Tibial nerve (tissue), 3 donors: ENCODE data around the gene PHACTR1.

Experiments
- POLR2A ChIP-seq, 2 donors: fragments of 450-650 bp; IDR thresholded peaks; one replicate each; pipeline ENCODE4 v1.6.1; 2017; ENCODE audit warnings: antibody characterized with exemption in 2 of 2, mild to moderate bottlenecking in 2 of 2, moderate library complexity in 2 of 2
- TF ChIP-seq, protein P1 (sequence below), 5 experiments: fragments of 200-600 bp in 3 of 5; fragments of 450-650 bp in 2 of 5; sonication (generic) in 3 of 5; IDR thresholded peaks; one replicate each; pipeline ENCODE4 v1.5.1; 2016 to 2019; ENCODE audit warnings: antibody characterized with exemption in 5 of 5, mild to moderate bottlenecking in 3 of 5, moderate library complexity in 2 of 5

DNA sequence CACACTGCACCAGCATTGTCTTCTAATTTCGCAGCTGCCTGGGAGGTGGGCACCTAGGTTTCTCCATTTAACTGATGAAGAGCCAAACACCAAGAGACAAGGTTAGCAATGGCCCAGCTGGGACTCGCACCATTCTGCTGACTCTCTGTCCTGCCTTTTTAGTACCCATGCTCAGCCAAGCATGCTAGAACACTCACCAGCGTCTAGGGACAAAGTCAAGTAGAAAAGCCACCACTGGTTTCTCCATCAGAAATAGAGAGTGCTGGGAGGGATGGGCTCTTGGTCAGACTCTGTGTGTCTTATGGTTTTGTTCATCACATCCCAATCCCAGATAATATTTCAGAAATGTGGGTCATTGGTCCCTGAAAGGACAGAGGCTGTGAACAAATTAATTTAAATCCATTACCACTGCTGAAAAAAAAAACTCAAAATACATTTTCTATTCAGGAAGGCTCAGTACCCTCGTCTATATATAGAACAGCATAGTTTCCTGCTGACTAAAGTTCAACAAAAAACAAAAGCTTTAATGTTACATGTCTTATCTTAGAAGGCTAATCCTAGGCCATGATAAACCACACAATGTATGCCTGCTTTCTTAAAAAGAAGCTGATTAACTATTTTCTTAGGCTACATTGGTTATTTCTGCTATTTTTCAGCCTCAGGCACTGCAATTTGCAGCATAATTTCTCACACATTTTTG lies 500.8 kb downstream of the PHACTR1 start:
- TF ChIP-seq, protein P1, sequence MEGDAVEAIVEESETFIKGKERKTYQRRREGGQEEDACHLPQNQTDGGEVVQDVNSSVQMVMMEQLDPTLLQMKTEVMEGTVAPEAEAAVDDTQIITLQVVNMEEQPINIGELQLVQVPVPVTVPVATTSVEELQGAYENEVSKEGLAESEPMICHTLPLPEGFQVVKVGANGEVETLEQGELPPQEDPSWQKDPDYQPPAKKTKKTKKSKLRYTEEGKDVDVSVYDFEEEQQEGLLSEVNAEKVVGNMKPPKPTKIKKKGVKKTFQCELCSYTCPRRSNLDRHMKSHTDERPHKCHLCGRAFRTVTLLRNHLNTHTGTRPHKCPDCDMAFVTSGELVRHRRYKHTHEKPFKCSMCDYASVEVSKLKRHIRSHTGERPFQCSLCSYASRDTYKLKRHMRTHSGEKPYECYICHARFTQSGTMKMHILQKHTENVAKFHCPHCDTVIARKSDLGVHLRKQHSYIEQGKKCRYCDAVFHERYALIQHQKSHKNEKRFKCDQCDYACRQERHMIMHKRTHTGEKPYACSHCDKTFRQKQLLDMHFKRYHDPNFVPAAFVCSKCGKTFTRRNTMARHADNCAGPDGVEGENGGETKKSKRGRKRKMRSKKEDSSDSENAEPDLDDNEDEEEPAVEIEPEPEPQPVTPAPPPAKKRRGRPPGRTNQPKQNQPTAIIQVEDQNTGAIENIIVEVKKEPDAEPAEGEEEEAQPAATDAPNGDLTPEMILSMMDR (IDR thresholded peaks at IDR 0.05): no peak
- no peak for TF ChIP-seq POLR2A (IDR thresholded peaks at IDR 0.05)
